NCI-H2227 treated with DMSO at 0.1 percent for 48 hours (cell line): ENCODE data around the gene ZSWIM5.
"Not testable (repeated sequence)": the region's sequence is repeated elsewhere in the genome, so short reads cannot be mapped to it uniquely, and the experiment has no call there.

Experiments used
- DNase-seq: peaks from one replicate; lab custom pipeline; 2025; lab: John Stamatoyannopoulos, UW

Gene ZSWIM5

GRCh38 chr1:45094371-45094770, 112.0 kb downstream of the ZSWIM5 start:
- DNase-seq: not testable (repeated sequence)

- DNase-seq: no peak
These were observed 113.1 kb downstream of the ZSWIM5 start for GRCh38 chr1:45093334-45093733.

- no peak for DNase-seq
These were observed 116.7 kb downstream of the ZSWIM5 start for GRCh38 chr1:45089711-45090110.

GRCh38 chr1:45084562-45084961, 121.8 kb downstream of the ZSWIM5 start:
- no peak for DNase-seq

- no peak for DNase-seq
These were observed 126.9 kb downstream of the ZSWIM5 start for GRCh38 chr1:45079533-45079932.

GRCh38 chr1:45076959-45077358, 129.4 kb downstream of the ZSWIM5 start:
- DNase-seq: not testable (repeated sequence)

- DNase-seq: no peak
These were observed 134.8 kb downstream of the ZSWIM5 start for GRCh38 chr1:45071567-45071966.

- no peak for DNase-seq
These were observed 138.6 kb downstream of the ZSWIM5 start for GRCh38 chr1:45067806-45068205.

GRCh38 chr1:45065083-45065482, 141.3 kb downstream of the ZSWIM5 start:
- no peak for DNase-seq

GRCh38 chr1:45062463-45062862, 143.9 kb downstream of the ZSWIM5 start:
- not testable (repeated sequence) for DNase-seq

GRCh38 chr1:45059829-45060228, 146.6 kb downstream of the ZSWIM5 start:
- no peak for DNase-seq

GRCh38 chr1:45057542-45057941, 148.9 kb downstream of the ZSWIM5 start:
- no peak for DNase-seq

GRCh38 chr1:45051005-45051772, 155.2 kb downstream of the ZSWIM5 start:
- DNase-seq: no peak

- DNase-seq: no peak
These were observed 159.4 kb downstream of the ZSWIM5 start for GRCh38 chr1:45047032-45047431.

- DNase-seq: no peak
These were observed 161.5 kb downstream of the ZSWIM5 start for GRCh38 chr1:45044916-45045315.

GRCh38 chr1:45043094-45043493, 163.3 kb downstream of the ZSWIM5 start:
- DNase-seq: no peak

- no peak for DNase-seq
These were observed 166.1 kb downstream of the ZSWIM5 start for GRCh38 chr1:45040297-45040696.

- no peak for DNase-seq
These were observed 167.6 kb downstream of the ZSWIM5 start for GRCh38 chr1:45038661-45039364.

GRCh38 chr1:45038240-45038639, 168.2 kb downstream of the ZSWIM5 start:
- DNase-seq: no peak

- DNase-seq: no peak
These were observed 168.9 kb downstream of the ZSWIM5 start for GRCh38 chr1:45037456-45037855.

- no peak for DNase-seq
These were observed 170.6 kb downstream of the ZSWIM5 start for GRCh38 chr1:45035631-45036301.

GRCh38 chr1:45033356-45033755, 173.0 kb downstream of the ZSWIM5 start:
- no peak for DNase-seq

- no peak for DNase-seq
These were observed 173.6 kb downstream of the ZSWIM5 start for GRCh38 chr1:45032837-45033236.
